ENCODE data around the gene NRXN3. TPM values are rescaled to one million over a fixed set of nuclear protein-coding genes. Genes with fewer than 3 reads are reported as not detected.

The NRXN3 gene
- total and polyA plus RNA-seq, 8 donors, result 0.53 to 2.5 (median 1.5) TPM

- Histone ChIP-seq H3K36me3 (no peaks in the 10 kb centered on the region), H3K27ac (no peak overlapping the region), H3K4me1 (no peaks in the 10 kb centered on the region), H3K9me3 (no peaks in the 10 kb centered on the region), H3K4me3 (no peak overlapping the region), H3K27me3 (no peaks in the 10 kb centered on the region)
- ATAC-seq, result no peak
- TF ChIP-seq CTCF (IDR thresholded peaks at IDR 0.05), result no peak
- no peak for FAIRE-seq
- 77 to 81% methylated on average over 3 of the region's 3 CpGs for WGBS, 2 donors
- no peak for DNase-seq
- intact Hi-C loops (cut with DNase I), result no loop called here
These were observed 1084.0 kb downstream of the NRXN3 start for GRCh38 chr14:79254069-79254775.

- FAIRE-seq (no peak), DNase-seq (no peak), ATAC-seq (no peak)
- Histone ChIP-seq H3K27ac (no peak overlapping the region), H3K4me1 (no peaks in the 10 kb centered on the region), H3K4me3 (no peak overlapping the region), H3K9me3 (no peaks in the 10 kb centered on the region), H3K27me3 (no peaks in the 10 kb centered on the region), H3K36me3 (no peaks in the 10 kb centered on the region)
- intact Hi-C loops (cut with DNase I), result no loop called here
- 43 to 45% methylated on average over 2 of the region's 2 CpGs for WGBS, 2 donors
- TF ChIP-seq CTCF (IDR thresholded peaks at IDR 0.05), result no peak
These were observed 1086.2 kb downstream of the NRXN3 start for GRCh38 chr14:79256380-79256779.

GRCh38 chr14:79260406-79260805 lies 1090.2 kb downstream of the NRXN3 start:
- H3K27ac ChIP-seq, result no peak overlapping the region
- ATAC-seq (no peak), FAIRE-seq (no peak), DNase-seq (no peak)
- no peaks in the 10 kb centered on the region for H3K4me1 ChIP-seq
- H3K27me3 ChIP-seq, result no peaks in the 10 kb centered on the region
- H3K4me3 ChIP-seq, result no peak overlapping the region
- TF ChIP-seq CTCF (IDR thresholded peaks at IDR 0.05), result no peak
- intact Hi-C loops (cut with DNase I), result no loop called here
- 93 to 97% methylated on average over 3 of the region's 3 CpGs for WGBS, 2 donors
- H3K9me3 ChIP-seq, result no peaks in the 10 kb centered on the region
- H3K36me3 ChIP-seq, result no peaks in the 10 kb centered on the region

GRCh38 chr14:79265366-79265946 lies 1095.3 kb downstream of the NRXN3 start:
- ATAC-seq (no peak), FAIRE-seq (no peak), DNase-seq (no peak)
- H3K36me3 ChIP-seq, result no peaks in the 10 kb centered on the region
- no peak for TF ChIP-seq CTCF (IDR thresholded peaks at IDR 0.05)
- no peak overlapping the region for H3K27ac ChIP-seq
- H3K4me3 ChIP-seq, result no peak overlapping the region
- intact Hi-C loops (cut with DNase I), result no loop called here
- H3K9me3 ChIP-seq, result no peaks in the 10 kb centered on the region
- WGBS, 2 donors, result 76% methylated on average over 4 of the region's 4 CpGs
- no peaks in the 10 kb centered on the region for H3K27me3 ChIP-seq
- H3K4me1 ChIP-seq, result no peaks in the 10 kb centered on the region

- no peak for TF ChIP-seq CTCF (IDR thresholded peaks at IDR 0.05)
- Histone ChIP-seq H3K4me1 (no peaks in the 10 kb centered on the region), H3K27ac (no peak overlapping the region), H3K36me3 (no peaks in the 10 kb centered on the region), H3K9me3 (no peaks in the 10 kb centered on the region), H3K4me3 (no peak overlapping the region), H3K27me3 (no peaks in the 10 kb centered on the region)
- DNase-seq (no peak), ATAC-seq (no peak), FAIRE-seq (no peak)
- 80 to 87% methylated on average over 3 of the region's 3 CpGs for WGBS, 2 donors
- intact Hi-C loops (cut with DNase I), result no loop called here
These were observed 1100.2 kb downstream of the NRXN3 start for GRCh38 chr14:79270361-79270760.

Measured in pancreas (tissue), 10 donors.